Nephron progenitor cell (in vitro differentiated cells): ENCODE results near the gene QRICH1.

ENCODE experiments used
- DNase-seq: peaks from one replicate; pipeline ENCODE4 v3.0.0; 2021
- H3K27ac Mint-ChIP-seq: 2 replicates; pipeline ENCODE4 v1.8.0; 2021; ENCODE audit warnings: mild to moderate bottlenecking, moderate library complexity, mixed read lengths
- H3K27me3 Mint-ChIP-seq: 2 replicates; pipeline ENCODE4 v1.8.0; 2021; ENCODE audit warnings: mild to moderate bottlenecking, low read depth, mixed read lengths; ENCODE audit not compliant: poor library complexity
- H3K36me3 Mint-ChIP-seq: 2 replicates; pipeline ENCODE4 v1.8.0; 2021; ENCODE audit warnings: low read depth, mixed read lengths
- H3K4me1 Mint-ChIP-seq: 2 replicates; pipeline ENCODE4 v1.8.0; 2021; ENCODE audit warnings: mixed read lengths
- H3K4me3 Mint-ChIP-seq: 2 replicates; pipeline ENCODE4 v1.8.0; 2021; ENCODE audit warnings: mild to moderate bottlenecking, moderate library complexity, mixed read lengths
- H3K9me3 Mint-ChIP-seq: 2 replicates; pipeline ENCODE4 v1.8.0; 2021; ENCODE audit warnings: mild to moderate bottlenecking, moderate library complexity, mixed read lengths
- TF ChIP-seq, protein P1 (sequence below): fragments of 200-600 bp; sonication (generic); IDR thresholded peaks from 2 replicates; pipeline ENCODE4 v1.5.0; 2021; ENCODE audit warnings: antibody characterized with exemption

QRICH1 gene

GRCh38 chr3:49111347-49111746, 17.5 kb upstream of the QRICH1 start:
- no peak for DNase-seq
- Mint-ChIP-seq H3K27ac (no peak overlapping the region), H3K36me3 (peaks cover 45% of the 10 kb centered on the region), H3K4me1 (no peaks in the 10 kb centered on the region), H3K27me3 (no peaks in the 10 kb centered on the region), H3K9me3 (no peaks in the 10 kb centered on the region), H3K4me3 (no peak overlapping the region)
- TF ChIP-seq, protein P1, sequence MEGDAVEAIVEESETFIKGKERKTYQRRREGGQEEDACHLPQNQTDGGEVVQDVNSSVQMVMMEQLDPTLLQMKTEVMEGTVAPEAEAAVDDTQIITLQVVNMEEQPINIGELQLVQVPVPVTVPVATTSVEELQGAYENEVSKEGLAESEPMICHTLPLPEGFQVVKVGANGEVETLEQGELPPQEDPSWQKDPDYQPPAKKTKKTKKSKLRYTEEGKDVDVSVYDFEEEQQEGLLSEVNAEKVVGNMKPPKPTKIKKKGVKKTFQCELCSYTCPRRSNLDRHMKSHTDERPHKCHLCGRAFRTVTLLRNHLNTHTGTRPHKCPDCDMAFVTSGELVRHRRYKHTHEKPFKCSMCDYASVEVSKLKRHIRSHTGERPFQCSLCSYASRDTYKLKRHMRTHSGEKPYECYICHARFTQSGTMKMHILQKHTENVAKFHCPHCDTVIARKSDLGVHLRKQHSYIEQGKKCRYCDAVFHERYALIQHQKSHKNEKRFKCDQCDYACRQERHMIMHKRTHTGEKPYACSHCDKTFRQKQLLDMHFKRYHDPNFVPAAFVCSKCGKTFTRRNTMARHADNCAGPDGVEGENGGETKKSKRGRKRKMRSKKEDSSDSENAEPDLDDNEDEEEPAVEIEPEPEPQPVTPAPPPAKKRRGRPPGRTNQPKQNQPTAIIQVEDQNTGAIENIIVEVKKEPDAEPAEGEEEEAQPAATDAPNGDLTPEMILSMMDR: no peak

DNA sequence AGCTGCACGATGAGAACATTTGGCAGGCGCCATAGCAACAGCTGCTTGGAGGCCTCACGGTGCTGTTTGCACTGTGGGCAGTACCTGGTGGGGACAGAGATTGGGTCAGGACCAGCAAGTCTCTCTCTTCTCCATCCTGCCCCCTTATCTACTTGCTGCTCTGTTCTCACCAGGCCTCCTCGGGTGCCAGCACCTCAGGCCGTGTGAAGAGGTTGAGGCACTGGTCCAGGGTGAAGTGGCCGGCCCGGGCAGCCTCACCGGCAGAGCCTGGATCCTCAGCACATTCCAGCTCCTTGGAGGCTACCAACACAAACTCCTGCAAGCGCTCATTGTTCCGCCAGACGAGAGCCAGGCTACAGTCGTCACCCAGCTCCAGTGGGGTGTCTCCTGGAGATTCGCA, 16.9 kb upstream of the QRICH1 start:
- Mint-ChIP-seq H3K9me3 (no peaks in the 10 kb centered on the region), H3K36me3 (peaks cover 39% of the 10 kb centered on the region), H3K27me3 (no peaks in the 10 kb centered on the region), H3K4me1 (peaks cover 3% of the 10 kb centered on the region), H3K4me3 (no peak overlapping the region), H3K27ac (no peak overlapping the region)
- TF ChIP-seq, protein P1: no peak
- DNase-seq: no peak

GRCh38 chr3:49108346-49108745, 14.5 kb upstream of the QRICH1 start:
- Mint-ChIP-seq H3K27ac (no peak overlapping the region), H3K4me1 (peaks cover 26% of the 10 kb centered on the region), H3K9me3 (no peaks in the 10 kb centered on the region), H3K27me3 (no peaks in the 10 kb centered on the region), H3K4me3 (no peak overlapping the region), H3K36me3 (peaks cover 24% of the 10 kb centered on the region)
- no peak for DNase-seq
- TF ChIP-seq, protein P1: no peak

DNA sequence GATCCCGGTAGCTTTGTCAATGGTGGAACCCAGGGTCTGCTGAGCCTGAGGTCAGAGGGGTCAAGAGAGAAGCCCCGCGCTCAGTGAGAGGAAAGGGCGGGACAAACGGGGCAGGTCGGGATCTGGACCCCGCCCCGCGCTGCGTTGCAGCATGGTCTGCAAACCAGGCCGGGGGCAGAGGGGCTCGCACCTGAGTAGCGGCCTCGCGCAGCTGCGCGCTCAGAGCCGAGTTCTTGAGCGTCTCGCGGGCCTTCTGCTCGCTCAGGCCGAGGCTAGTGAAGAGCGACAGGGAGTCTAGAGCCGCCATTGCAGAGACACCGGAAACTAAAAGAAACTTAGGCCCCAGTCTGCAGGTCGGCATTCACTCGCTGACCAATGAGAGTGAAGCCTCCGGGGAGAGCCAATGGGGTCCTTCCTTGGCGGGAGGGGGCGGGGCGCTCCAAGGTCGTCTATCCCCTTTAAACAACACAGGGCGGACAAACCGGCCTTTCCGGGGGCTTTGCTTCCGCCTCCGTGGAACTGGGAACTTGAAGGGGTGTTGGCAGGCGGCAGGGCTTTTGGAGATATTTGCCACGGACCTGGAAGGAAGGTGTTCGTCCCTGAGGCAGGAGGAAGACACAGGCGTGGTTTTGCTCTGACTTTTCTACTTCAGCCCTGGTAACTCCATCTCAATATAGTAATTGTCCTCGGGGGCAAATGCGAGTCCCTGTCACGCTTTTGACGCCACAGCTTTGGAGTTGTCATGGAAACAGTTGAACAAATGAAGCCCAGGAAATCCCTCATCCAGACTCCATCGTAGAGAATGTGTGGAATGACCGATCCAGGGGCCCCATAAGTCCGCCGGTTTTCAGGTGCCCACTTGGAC, 10.8 kb upstream of the QRICH1 start, which contains the start of gene QARS1:
Gene QARS1 (minus strand): TSS at position 331 of the 865 bp plus-strand sequence. CDS start 24 bp downstream, at position 307.
- Mint-ChIP-seq H3K27ac (peak within 1 kb of the TSS; percentile 100), H3K36me3 (peaks cover 37% of the 10 kb centered on the region), H3K4me3 (peak within 1 kb of the TSS; percentile 96), H3K27me3 (no peaks in the 10 kb centered on the region), H3K9me3 (no peaks in the 10 kb centered on the region), H3K4me1 (peaks cover 30% of the 10 kb centered on the region)
- TF ChIP-seq, protein P1: no peak
- peak; percentile 95 for DNase-seq

- TF ChIP-seq, protein P1: no peak
- Mint-ChIP-seq H3K36me3 (peaks cover 37% of the 10 kb centered on the region), H3K27ac (peak overlapping the region; percentile 100), H3K4me1 (peaks cover 30% of the 10 kb centered on the region), H3K4me3 (peak overlapping the region; percentile 96), H3K27me3 (no peaks in the 10 kb centered on the region), H3K9me3 (no peaks in the 10 kb centered on the region)
- DNase-seq: no peak
These were observed 10.2 kb upstream of the QRICH1 start for GRCh38 chr3:49104052-49104426.
